HCT116 (cell line): ENCODE measurements around the gene RNF169. TPM values are rescaled to one million over a fixed set of nuclear protein-coding genes. Genes with fewer than 3 reads are reported as not detected.

Source experiments
- ATAC-seq: fragments of 200-7000 bp; cut with Tn5 transposase; 2 replicates; pipeline ENCODE4 v1.9.1; 2020; ENCODE audit warnings: mild to moderate bottlenecking, moderate library complexity
- BruUV-seq: library from RNA; stranded (reverse); fragments of 400-500 nt; replicated peaks from 2 replicates; lab custom pipeline; 2021; lab: Mats Ljungman, UMichigan
- CTCF ChIA-PET: fragments of 300-600 bp; sonication (Branson Sonifier 250); formaldehyde crosslinking; loops from one replicate; lab custom pipeline; 2021; ENCODE audit warnings: antibody characterized with exemption; lab: Charles Lee
- POLR2A ChIA-PET: fragments of 300-600, 350-600 bp; sonication (Branson Sonifier 250); formaldehyde crosslinking; loops from one replicate; lab custom pipeline; 2021; ENCODE audit warnings: antibody characterized with exemption; lab: Charles Lee
- RAD21 ChIA-PET, 2 experiments: fragments of 300-600 bp; sonication (Branson Sonifier 250); formaldehyde crosslinking; loops; one replicate each; lab custom pipeline; 2023; ENCODE audit warnings: low total read pairs in 2 of 2; ENCODE audit not compliant: uncharacterized antibody in 2 of 2, unreplicated experiment in 2 of 2, low non-redundant PET in 1 of 2; lab: Charles Lee
- DNase-seq: peaks from one replicate; pipeline ENCODE4 v3.0.0-alpha.2; 2010; ENCODE audit warnings: low read depth, low spot score
- H2AFZ ChIP-seq: fragments of 200-600 bp; shearing (Covaris generic), sonication (generic); 2 replicates; pipeline ENCODE4 v1.6.1; 2017; ENCODE audit warnings: low read depth, mixed run types, mixed read lengths, antibody characterized with exemption, low read length; ENCODE audit not compliant: poor library complexity, severe bottlenecking
- H3K27ac ChIP-seq: 2 replicates; pipeline ENCODE4 v1.5.1; 2012; ENCODE audit warnings: low read depth, low read length
- H3K27me3 ChIP-seq: fragments of 200-600 bp; sonication (generic); 2 replicates; pipeline ENCODE4 v1.6.1; 2016; ENCODE audit warnings: mixed run types, low read length, mixed read lengths; ENCODE audit not compliant: insufficient read depth
- H3K36me3 ChIP-seq, 2 experiments: fragments of 200-500 bp in 1 of 2; fragments of 200-600 bp in 1 of 2; sonication (Bioruptor generic) in 1 of 2; sonication (generic) in 1 of 2; 2 replicates each; pipeline versions ENCODE4 v1.5.1 to v1.6.1; 2014 to 2016; ENCODE audit warnings: low read length in 2 of 2, inconsistent platforms in 1 of 2, mixed read lengths in 1 of 2, mixed run types in 1 of 2; ENCODE audit not compliant: insufficient read depth in 2 of 2, control insufficient read depth in 1 of 2
- H3K4me1 ChIP-seq, 2 experiments: fragments of 200-600 bp in 1 of 2; sonication (generic) in 1 of 2; 2 replicates each; pipeline versions ENCODE4 v1.5.1 to v1.6.1; 2012 to 2017; ENCODE audit warnings: low read length in 2 of 2, inconsistent platforms in 1 of 2, mild to moderate bottlenecking in 1 of 2, mixed read lengths in 1 of 2, mixed run types in 1 of 2, moderate library complexity in 1 of 2; ENCODE audit not compliant: insufficient read depth in 2 of 2, control insufficient read depth in 1 of 2
- H3K4me2 ChIP-seq: fragments of 200-600 bp; sonication (generic); 2 replicates; pipeline ENCODE4 v1.6.1; 2017; ENCODE audit warnings: mixed run types, low read length, mixed read lengths
- H3K4me3 ChIP-seq, 2 experiments: fragments of 200-600 bp in 1 of 2; sonication (generic) in 1 of 2; replicated peaks in 1 of 2; 2 replicates each; pipeline ENCODE4 v1.5.1; 2011 to 2016; ENCODE audit warnings: low read length in 2 of 2, control low read depth in 1 of 2, low read depth in 1 of 2, mild to moderate bottlenecking in 1 of 2, mixed read lengths in 1 of 2, mixed run types in 1 of 2
- H3K79me2 ChIP-seq: fragments of 200-600 bp; sonication (generic); 2 replicates; pipeline ENCODE4 v1.6.1; 2017; ENCODE audit warnings: mild to moderate bottlenecking, mixed run types, low read length, moderate library complexity, mixed read lengths; ENCODE audit not compliant: insufficient read depth
- H3K9ac ChIP-seq: fragments of 200-600 bp; sonication (generic); 2 replicates; pipeline ENCODE4 v1.6.1; 2016; ENCODE audit warnings: low read length, mixed read lengths
- H3K9me2 ChIP-seq: fragments of 200-600 bp; sonication (generic), shearing (Covaris generic); 2 replicates; pipeline ENCODE4 v1.6.1; 2017; ENCODE audit warnings: mixed run types, mild to moderate bottlenecking, moderate library complexity; ENCODE audit not compliant: insufficient read depth
- H3K9me3 ChIP-seq, 2 experiments: fragments of 200-500 bp in 1 of 2; fragments of 200-600 bp in 1 of 2; sonication (Bioruptor generic) in 1 of 2; sonication (generic) in 1 of 2; 2 replicates each; pipeline ENCODE4 v1.6.1; 2014 to 2017; ENCODE audit warnings: low read length in 2 of 2, mixed read lengths in 2 of 2, inconsistent platforms in 1 of 2, low read depth in 1 of 2, mild to moderate bottlenecking in 1 of 2, mixed run types in 1 of 2, moderate library complexity in 1 of 2; ENCODE audit not compliant: control insufficient read depth in 1 of 2, insufficient read depth in 1 of 2
- H4K20me1 ChIP-seq: fragments of 200-600 bp; sonication (generic), shearing (Covaris generic); 2 replicates; pipeline ENCODE4 v1.6.1; 2017; ENCODE audit warnings: mixed run types, mild to moderate bottlenecking, moderate library complexity; ENCODE audit not compliant: insufficient read depth
- ATF3 ChIP-seq: IDR thresholded peaks from 2 replicates; pipeline ENCODE4 v1.6.1; 2012
- CBX3 ChIP-seq: IDR thresholded peaks from 2 replicates; pipeline ENCODE4 v1.6.1; 2012; ENCODE audit warnings: low read depth
- CEBPB ChIP-seq: IDR thresholded peaks from 2 replicates; pipeline ENCODE4 v1.6.1; 2012; ENCODE audit warnings: low read depth
- CTCF ChIP-seq, 3 experiments: fragments of 200-600 bp in 1 of 3; sonication (generic) in 1 of 3; IDR thresholded peaks in 2 of 3; conservative IDR thresholded peaks in 1 of 3; 2 replicates each; pipeline ENCODE4 v1.5.1; 2012 to 2017; ENCODE audit warnings: low read depth in 2 of 3, low read length in 2 of 3, antibody characterized with exemption in 1 of 3, borderline replicate concordance in 1 of 3, control low read depth in 1 of 3, mild to moderate bottlenecking in 1 of 3, mixed read lengths in 1 of 3, mixed run types in 1 of 3, moderate library complexity in 1 of 3; ENCODE audit not compliant: insufficient read depth in 1 of 3
- EGR1 ChIP-seq: IDR thresholded peaks from 2 replicates; pipeline ENCODE4 v1.6.1; 2012; ENCODE audit warnings: low read depth
- EZH2phosphoT487 ChIP-seq: fragments of 200-600 bp; IDR thresholded peaks from 2 replicates; pipeline ENCODE4 v1.6.1; 2018; ENCODE audit warnings: antibody characterized with exemption, borderline replicate concordance
- FOSL1 ChIP-seq: IDR thresholded peaks from 2 replicates; pipeline ENCODE4 v1.6.1; 2012; ENCODE audit warnings: low read depth
- JUND ChIP-seq: IDR thresholded peaks from 2 replicates; pipeline ENCODE4 v1.6.1; 2012
- MAX ChIP-seq: IDR thresholded peaks from 2 replicates; pipeline ENCODE4 v1.6.1; 2012
- POLR2A ChIP-seq: IDR thresholded peaks from 2 replicates; pipeline ENCODE4 v1.7.0; 2011; ENCODE audit warnings: borderline replicate concordance; ENCODE audit not compliant: insufficient read depth, insufficient read length; ENCODE audit errors: extremely low read depth
- POLR2AphosphoS5 ChIP-seq: IDR thresholded peaks from 2 replicates; pipeline ENCODE4 v1.6.1; 2011; ENCODE audit warnings: mild to moderate bottlenecking, low read depth, low read length, moderate library complexity
- SIN3A ChIP-seq: IDR thresholded peaks from 2 replicates; pipeline ENCODE4 v1.6.1; 2012; ENCODE audit warnings: low read depth
- SP1 ChIP-seq: IDR thresholded peaks from 2 replicates; pipeline ENCODE4 v1.6.1; 2012; ENCODE audit warnings: low read depth
- SRF ChIP-seq: IDR thresholded peaks from 2 replicates; pipeline ENCODE4 v1.6.1; 2012; ENCODE audit warnings: low read depth
- TCF7L2 ChIP-seq: IDR thresholded peaks from 2 replicates; pipeline ENCODE4 v1.7.0; 2011; ENCODE audit warnings: borderline replicate concordance, inconsistent platforms; ENCODE audit not compliant: insufficient read depth, insufficient read length; ENCODE audit errors: extremely low read depth
- YY1 ChIP-seq: IDR thresholded peaks from 2 replicates; pipeline ENCODE4 v1.6.1; 2011; ENCODE audit warnings: low read length, low read depth, moderate library complexity, mild to moderate bottlenecking; ENCODE audit not compliant: insufficient replicate concordance; ENCODE audit errors: extremely low read depth
- ZFX ChIP-seq: fragments of 450-650 bp; IDR thresholded peaks from 2 replicates; pipeline ENCODE4 v1.6.1; 2017
- ZNF274 ChIP-seq: fragments of 200-500 bp; sonication (Bioruptor generic); IDR thresholded peaks from 2 replicates; pipeline ENCODE4 v1.6.1; 2014; ENCODE audit warnings: mild to moderate bottlenecking, low read depth, low read length, inconsistent platforms
- intact Hi-C: fragments of 100-400 bp; cut with micrococcal nuclease; formaldehyde crosslinking; loops from 2 replicates; pipeline ENCODE4 v1.10.0; 2022
- total RNA-seq: library from RNA; stranded (reverse); gene quantifications from one replicate; pipeline ENCODE4 v1.2.1, GENCODE V29; 2021; ENCODE audit not compliant: unreplicated experiment

RNF169 gene
- total RNA-seq, 1 experiment from 2014 or later: 22.5 TPM

GRCh38 chr11:74783241-74783871, 34.7 kb downstream of the RNF169 start (continued):
- no peak for TF ChIP-seq CTCF (IDR thresholded peaks at IDR 0.05 in 2 of 3, conservative IDR thresholded peaks at IDR 0.05 in 1 of 3; ENCODE audit: borderline replicate concordance in 1 of 3, insufficient read depth in 1 of 3, low read depth in 2 of 3, low read length in 2 of 3)
- no peak for TF ChIP-seq SRF
- TF ChIP-seq EZH2phosphoT487: no peak
- no peak for TF ChIP-seq EGR1
- TF ChIP-seq MAX: 0 out of 2 replicates have a peak, but pooled peaks have one; percentile 19
- no peak for TF ChIP-seq CBX3
- no peak for TF ChIP-seq TCF7L2
- TF ChIP-seq CEBPB: peak; percentile 39; the same call in 1 of the 2 replicates
- 0 out of 2 replicates have a peak, but pooled peaks have one; percentile 33 for TF ChIP-seq SP1
- peak; percentile 55 for TF ChIP-seq FOSL1
- no peak for TF ChIP-seq ZFX
- TF ChIP-seq ZNF274: no peak
- TF ChIP-seq, all 23 proteins: peak for 6

GRCh38 chr11:74784234-74784633, 35.6 kb downstream of the RNF169 start:
- RAD21 ChIA-PET: no interaction called here
- Histone ChIP-seq H4K20me1 (peaks cover under 1% of the 10 kb centered on the region; the same call in 1 of the 2 replicates), H3K9me2 (no peaks in the 10 kb centered on the region), H3K36me3 (no peaks in the 10 kb centered on the region), H3K4me3 (no peak overlapping the region), H3K4me1 (peaks cover 0 to 12% of the 10 kb centered on the region in 2 experiments; a peak in 3 of 4 replicates), H2AFZ (no peak overlapping the region), H3K9ac (no peak overlapping the region), H3K4me2 (no peak overlapping the region), H3K27me3 (no peaks in the 10 kb centered on the region), H3K79me2 (peaks cover 66% of the 10 kb centered on the region), H3K9me3 (no peaks in the 10 kb centered on the region), H3K27ac (no peak overlapping the region)
- POLR2A ChIA-PET: no interaction called here
- BruUV-seq: no TSS peak
- DNase-seq (no peak), ATAC-seq (no peak)
- intact Hi-C loops: no loop called here
- CTCF ChIA-PET: no interaction called here
- TF ChIP-seq ATF3: no peak
- no peak for TF ChIP-seq JUND
- TF ChIP-seq YY1: no peak
- no peak for TF ChIP-seq POLR2AphosphoS5
- TF ChIP-seq SIN3A: no peak
- no peak for TF ChIP-seq CBX3
- no peak for TF ChIP-seq TCF7L2
- TF ChIP-seq EGR1: no peak
- TF ChIP-seq POLR2A: no peak
- TF ChIP-seq CTCF (IDR thresholded peaks at IDR 0.05 in 2 of 3, conservative IDR thresholded peaks at IDR 0.05 in 1 of 3; ENCODE audit: borderline replicate concordance in 1 of 3, insufficient read depth in 1 of 3, low read depth in 2 of 3, low read length in 2 of 3): no peak
- TF ChIP-seq SP1: no peak
- TF ChIP-seq ZFX: no peak
